HG02943 (cell line): ENCODE measurements around the gene RNF151.
"Not testable (repeated sequence)": the region's sequence is repeated elsewhere in the genome, so short reads cannot be mapped to it uniquely, and the experiment has no call there.

Source experiments
- ATAC-seq: cut with Tn5 transposase; IDR thresholded peaks from one replicate; pipeline ENCODE4 v1.9.1; 2021; ENCODE audit warnings: mild to moderate bottlenecking, low read depth, moderate library complexity; ENCODE audit not compliant: unreplicated experiment

The RNF151 gene

GRCh38 chr16:2004795-2005517, 38.3 kb downstream of the RNF151 start:
- no peak for ATAC-seq

GRCh38 chr16:2005646-2006045, 39.0 kb downstream of the RNF151 start:
- ATAC-seq: no peak

GRCh38 chr16:2006317-2006716, 39.7 kb downstream of the RNF151 start:
- no peak for ATAC-seq

- ATAC-seq: no peak
These were observed 40.6 kb downstream of the RNF151 start for GRCh38 chr16:2007081-2007836.

GRCh38 chr16:2008009-2008526, 41.4 kb downstream of the RNF151 start:
- ATAC-seq: no peak

GRCh38 chr16:2008631-2009163, 42.0 kb downstream of the RNF151 start:
- peak; percentile 2 for ATAC-seq

- ATAC-seq: peak; percentile 32
These were observed 42.6 kb downstream of the RNF151 start for GRCh38 chr16:2009164-2009711.

- ATAC-seq: peak; percentile 78
These were observed 43.3 kb downstream of the RNF151 start, which contains the start of gene ZNF598 for GRCh38 chr16:2009791-2010510. Gene ZNF598, minus strand, starts transcription at chr16:2009821.

- ATAC-seq: not testable (repeated sequence)
These were observed 45.1 kb downstream of the RNF151 start for GRCh38 chr16:2011726-2012125.

GRCh38 chr16:2013527-2013926, 46.9 kb downstream of the RNF151 start:
- ATAC-seq: no peak

GRCh38 chr16:2015117-2015946, 48.7 kb downstream of the RNF151 start:
- ATAC-seq: no peak

GRCh38 chr16:2015947-2016208, 49.2 kb downstream of the RNF151 start:
- ATAC-seq: no peak

- no peak for ATAC-seq
These were observed 49.8 kb downstream of the RNF151 start for GRCh38 chr16:2016407-2016922.
